HL-60/S4 treated with retinoic acid at 250 ng/mL for 4 days and 3 days (cell line): ENCODE results near the gene CITED1.

ENCODE experiments used
- in situ Hi-C: fragments of 300-500 bp; cut with MboI; formaldehyde crosslinking; loops from 2 replicates; pipeline ENCODE4 v1.7.0; 2022; ENCODE audit warnings: low sequenced_read_pairs

CITED1 gene

GRCh38 chrX:72272868-72273267 is 32.8 kb downstream of the CITED1 start:
- in situ Hi-C loops, result no loop called here

- in situ Hi-C loops, result no loop called here
These were observed 33.9 kb downstream of the CITED1 start for GRCh38 chrX:72271812-72272211.

DNA sequence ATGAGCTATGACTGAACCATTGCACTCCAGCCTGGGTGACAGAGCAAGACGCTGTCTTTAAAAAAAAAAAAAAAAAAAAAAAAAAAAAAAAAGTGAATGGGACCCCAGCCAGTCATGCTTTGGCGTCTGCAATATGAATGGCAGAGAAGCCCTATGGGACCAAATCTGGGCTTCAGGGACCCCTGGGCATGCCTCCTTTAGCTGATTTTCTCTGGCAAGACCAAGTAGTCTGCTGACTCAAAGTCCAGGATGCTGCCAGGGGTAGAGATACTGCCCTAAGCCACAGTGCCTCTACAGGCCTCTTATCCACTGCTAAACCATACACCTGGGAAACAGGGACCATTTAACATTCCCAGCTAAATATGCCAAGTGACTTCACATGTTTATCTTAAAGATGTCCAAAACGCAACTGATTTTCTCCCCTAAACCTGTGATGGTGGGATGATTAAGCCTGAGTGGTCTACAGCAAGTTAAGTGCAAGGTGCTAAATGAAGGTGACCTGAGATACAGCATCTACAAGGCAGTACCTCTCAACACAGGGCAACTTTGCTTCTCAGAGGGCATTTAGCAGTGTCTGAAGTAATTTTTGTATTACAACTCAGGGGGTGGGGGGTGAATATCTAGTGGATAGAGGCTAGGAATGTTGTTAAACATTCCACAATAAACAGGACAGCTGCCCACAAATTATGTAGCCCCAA is 34.5 kb downstream of the CITED1 start:
- in situ Hi-C loops, result no loop called here

DNA sequence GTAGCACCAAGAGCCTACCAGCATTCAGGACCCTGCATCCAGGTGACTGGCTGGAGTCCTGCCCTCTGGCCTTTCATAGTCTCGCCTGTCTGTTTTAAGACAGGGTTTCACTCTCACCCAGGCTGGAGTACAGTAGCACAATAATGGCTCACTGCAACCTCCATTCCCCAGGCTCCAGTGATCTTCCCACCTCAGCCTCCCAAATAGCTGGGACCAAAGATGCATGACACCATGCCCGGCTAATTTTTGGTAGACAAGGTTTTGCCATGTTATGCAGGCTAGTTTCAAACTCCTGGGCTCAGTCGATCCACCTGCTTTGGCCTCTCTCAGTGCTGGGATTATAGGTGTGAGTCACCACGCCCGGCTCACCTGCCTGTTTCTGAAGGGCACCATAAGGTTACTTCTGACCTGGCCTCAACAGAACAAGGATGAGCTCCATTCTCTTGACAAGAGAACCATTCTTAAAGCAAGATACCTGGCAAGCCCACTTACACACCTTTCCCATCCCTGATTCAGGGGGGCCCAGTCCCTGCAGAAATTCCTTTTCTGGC is 35.3 kb downstream of the CITED1 start:
- in situ Hi-C loops, result no loop called here

GRCh38 chrX:72269671-72270251 is 36.0 kb downstream of the CITED1 start:
- in situ Hi-C loops, result no loop called here

GRCh38 chrX:72268597-72269365 is 36.9 kb downstream of the CITED1 start:
- in situ Hi-C loops, result no loop called here

DNA sequence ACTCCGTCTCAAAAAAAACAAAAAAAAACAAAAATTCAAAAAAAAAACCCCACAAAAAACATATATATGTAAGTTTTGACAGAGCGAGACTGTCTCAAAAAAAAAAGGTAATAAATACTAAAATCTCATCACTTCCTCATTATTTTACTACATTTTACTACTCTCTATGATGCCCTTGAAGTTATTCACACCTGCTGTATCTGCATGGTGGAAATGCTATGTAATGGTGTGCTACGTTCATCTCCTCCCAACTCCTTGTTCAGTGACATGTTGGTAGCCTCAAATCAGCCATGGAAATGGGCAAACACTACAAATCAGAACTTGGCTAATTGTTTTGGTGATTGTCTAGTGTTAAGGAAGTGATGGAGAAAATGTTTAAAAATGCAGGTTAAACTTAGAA is 40.5 kb downstream of the CITED1 start:
- in situ Hi-C loops, result no loop called here

GRCh38 chrX:72262077-72262476 is 43.6 kb downstream of the CITED1 start:
- in situ Hi-C loops, result no loop called here

DNA sequence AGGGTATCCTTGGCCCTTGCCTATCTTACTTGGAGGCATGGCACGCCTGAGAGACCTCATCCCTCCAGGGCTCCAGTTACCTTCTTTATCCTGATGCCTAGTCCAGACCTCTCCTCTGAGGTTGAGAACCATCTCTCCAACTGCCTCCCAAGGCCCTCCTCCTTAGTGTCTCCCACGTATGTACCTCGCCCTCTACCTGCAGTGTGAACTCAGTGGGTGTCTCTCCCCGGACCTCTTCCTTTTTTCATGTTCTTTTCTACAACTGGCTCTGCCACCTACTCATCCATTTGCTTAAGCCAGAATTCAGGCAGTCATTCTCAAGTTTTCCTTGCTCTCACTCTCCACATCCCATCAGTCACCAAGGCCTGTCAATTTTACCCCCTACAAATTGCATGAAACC is 45.3 kb downstream of the CITED1 start:
- in situ Hi-C loops, result no loop called here

DNA sequence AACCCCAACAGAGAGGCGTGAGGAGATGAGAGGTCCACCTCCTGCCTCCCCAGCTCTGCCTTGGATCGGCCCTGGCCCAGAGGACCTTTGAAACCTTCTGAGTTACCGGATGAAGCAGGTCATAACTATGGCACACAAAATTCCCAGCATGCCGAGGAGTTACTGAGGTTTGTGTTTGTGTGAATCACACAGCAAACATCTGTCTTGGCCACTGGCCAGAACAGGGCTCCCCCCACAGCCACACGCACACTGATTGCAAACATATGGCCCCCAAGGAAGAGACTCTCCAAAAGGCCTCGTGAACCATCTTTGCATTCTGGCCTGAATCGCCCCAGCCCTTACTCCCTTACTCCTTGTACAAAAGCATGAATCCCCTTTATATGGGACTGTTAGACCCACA is 47.5 kb downstream of the CITED1 start:
- in situ Hi-C loops, result no loop called here

- in situ Hi-C loops, result no loop called here
These were observed 49.9 kb downstream of the CITED1 start for GRCh38 chrX:72255864-72256263.

GRCh38 chrX:72255445-72255844 is 50.3 kb downstream of the CITED1 start:
- in situ Hi-C loops, result no loop called here

GRCh38 chrX:72254816-72255215 is 50.9 kb downstream of the CITED1 start:
- in situ Hi-C loops, result no loop called here

DNA sequence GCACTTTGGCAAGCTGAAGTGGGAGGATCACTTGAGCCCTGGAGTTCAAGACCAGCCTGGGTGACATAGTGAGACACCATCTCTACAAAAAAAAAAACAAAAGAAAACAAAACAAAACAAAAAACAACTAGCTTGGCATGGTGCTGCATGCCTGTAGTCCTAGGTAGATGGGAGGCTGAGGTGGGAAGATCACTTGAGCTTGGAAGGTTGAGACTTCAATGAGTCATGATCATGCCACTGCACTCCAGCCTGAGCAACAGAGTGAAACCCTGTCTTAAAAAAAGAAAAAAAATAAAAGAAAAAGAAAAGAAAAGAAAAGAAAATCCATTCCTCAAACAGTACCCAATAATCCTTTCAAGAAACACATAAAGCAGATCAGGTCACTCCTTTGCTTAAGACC is 52.0 kb downstream of the CITED1 start:
- in situ Hi-C loops, result no loop called here
